GM19452 (cell line): ENCODE results near the gene LARGE1.

ENCODE experiments used
- ATAC-seq: cut with Tn5 transposase; IDR thresholded peaks from one replicate; pipeline ENCODE4 v1.9.1; 2021; ENCODE audit not compliant: unreplicated experiment

The LARGE1 gene

DNA sequence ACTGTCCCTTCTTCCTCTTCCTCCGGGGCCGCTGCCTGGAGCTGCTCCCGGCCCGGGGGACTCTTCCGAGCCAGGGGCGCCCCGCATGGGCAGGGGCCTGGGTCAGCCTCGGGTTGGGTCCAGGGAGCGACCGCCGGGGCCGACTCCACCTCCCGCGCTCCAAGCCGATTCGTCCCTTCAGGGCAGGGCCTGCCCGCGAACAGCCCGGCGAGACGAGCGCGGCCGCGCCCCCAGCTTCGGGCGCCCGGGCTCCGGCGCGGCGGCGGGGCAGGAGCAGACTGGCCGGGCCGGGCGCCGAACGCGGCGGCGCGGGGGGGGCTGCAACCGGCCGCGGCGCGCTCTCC lies at the start of gene LARGE1:
TSS of gene LARGE1 (minus strand) at position 280 of the 344 bp plus-strand sequence.
- peak; percentile 1 for ATAC-seq

DNA sequence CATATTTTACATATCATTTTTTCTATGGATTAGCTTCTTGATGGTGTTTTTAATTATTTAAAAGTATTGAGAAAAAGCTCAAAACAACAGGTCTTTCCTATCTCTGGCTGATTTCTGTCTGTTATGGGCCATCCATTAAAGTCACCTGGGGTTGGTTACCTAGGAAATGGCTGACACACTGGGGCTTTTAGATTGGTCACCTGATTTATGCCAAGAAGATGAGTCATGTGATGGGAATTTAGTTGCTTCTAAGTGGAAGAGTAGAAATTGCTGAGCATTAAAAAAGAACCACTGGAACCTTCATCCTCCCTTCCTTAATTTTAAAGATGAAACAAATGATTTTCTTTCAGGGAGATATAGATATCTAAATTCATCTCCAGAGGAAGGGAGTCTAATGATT lies 48.8 kb upstream of the LARGE1 start:
- no peak for ATAC-seq

DNA sequence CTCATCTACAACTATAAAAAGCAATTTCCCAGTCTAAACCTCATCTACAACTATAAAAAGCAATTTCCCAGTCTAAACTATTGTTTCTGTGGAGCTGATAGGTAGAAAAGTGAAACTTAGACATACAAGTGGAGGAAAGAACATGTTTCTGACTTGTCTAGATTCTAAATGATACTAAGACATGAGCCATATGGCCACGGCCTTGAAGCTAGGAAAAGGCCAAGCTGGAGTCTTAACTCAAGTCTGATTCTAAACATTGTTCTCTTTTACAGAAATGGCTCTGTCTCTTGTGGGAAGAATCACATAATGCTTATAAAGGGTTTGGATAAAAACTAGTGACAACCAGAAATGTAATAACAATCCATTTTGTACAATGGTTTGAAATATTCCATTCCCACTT lies 43.8 kb upstream of the LARGE1 start:
- ATAC-seq, result no peak

DNA sequence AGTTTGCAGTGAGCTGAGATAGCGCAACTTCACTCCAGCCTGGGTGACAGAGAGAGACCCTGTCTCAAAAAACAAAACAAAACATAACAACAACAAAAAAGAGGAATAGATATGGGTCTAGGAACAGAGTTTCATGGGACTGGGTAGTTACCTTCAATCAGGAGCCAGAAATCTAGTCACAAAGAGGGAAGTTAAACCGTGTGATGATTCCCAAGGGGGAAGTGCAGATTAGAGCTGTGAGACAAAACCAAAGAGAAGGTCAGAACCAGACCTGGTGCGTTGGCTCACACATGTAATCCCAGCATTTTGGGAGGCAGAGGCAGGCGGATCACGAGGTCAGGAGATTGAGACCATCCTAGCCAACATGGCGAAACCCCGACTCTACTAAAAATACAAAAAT lies 42.1 kb upstream of the LARGE1 start:
- ATAC-seq, result no peak

DNA sequence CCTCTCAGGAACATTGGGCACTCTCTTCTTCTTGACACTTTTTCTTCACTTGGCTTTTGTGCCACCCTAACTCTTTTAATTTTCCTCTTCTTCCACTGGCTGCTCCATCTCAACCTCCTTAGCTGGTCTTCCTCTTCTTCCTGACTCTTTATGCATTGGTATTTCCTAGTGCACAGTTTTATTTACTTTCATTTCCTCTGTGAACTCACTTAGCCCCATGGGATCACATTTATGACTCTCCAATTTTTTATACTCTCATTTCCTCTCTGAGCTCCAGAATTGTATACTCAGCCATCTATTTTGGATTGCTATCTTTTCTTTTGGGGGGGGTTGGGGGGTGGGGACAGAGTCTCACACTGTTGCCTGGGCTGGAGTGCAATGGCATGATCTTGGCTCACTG lies 38.5 kb upstream of the LARGE1 start:
- no peak for ATAC-seq

DNA sequence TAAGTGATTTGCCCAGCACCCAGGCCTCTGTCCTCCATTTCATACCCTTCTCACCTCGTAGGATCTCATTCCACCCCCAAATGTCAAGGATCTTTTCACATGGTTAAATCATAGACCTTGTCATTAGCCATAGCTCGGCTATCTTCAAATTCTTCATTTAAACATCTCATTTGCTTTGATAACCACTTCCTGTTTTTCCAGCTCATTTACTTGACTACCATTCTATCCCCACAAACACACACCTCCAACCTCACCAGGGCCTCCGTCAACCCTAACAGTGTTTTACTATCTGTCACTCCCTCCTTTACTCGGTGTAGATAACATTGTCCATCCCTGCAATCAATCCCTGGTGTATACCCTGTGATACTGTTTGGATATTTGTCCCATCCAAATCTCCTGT lies 36.8 kb upstream of the LARGE1 start:
- no peak for ATAC-seq

DNA sequence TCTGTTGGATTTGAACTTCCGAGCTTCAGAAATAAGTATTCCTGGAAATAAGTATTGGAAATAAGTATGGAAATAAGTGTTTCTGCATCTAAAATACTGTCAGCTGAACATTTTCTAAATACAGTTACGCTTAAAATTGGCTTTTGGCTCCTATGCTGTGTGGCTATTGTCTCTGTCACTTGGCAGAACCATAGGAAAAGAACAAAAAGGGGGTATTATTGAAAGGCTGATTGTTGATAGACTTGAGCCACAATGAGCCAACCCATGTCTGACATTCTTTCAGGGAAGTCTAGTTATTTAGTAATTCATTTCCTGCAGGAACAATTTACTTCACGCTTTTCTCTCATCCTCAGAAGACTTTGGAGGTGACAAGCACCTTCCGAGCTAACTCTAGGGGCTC lies 32.5 kb upstream of the LARGE1 start:
- no peak for ATAC-seq

DNA sequence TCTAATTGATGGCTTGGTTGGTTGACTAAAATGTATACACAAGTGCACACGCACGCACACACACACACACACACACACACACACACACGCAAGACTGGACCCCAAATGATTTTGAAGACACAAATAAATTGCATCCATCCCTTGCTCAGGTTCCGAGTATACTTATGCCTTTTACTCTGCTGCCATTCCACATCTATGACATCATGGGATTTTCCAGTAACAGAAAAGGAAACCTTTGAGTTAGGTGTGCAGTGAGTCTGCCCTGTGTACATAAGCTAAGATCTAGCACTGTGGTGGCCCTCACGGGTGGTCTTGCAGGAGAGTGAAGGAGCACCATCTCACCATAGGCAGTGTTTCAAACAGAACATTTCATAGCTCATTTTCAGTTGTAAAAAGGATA lies 20.5 kb upstream of the LARGE1 start:
- no peak for ATAC-seq

DNA sequence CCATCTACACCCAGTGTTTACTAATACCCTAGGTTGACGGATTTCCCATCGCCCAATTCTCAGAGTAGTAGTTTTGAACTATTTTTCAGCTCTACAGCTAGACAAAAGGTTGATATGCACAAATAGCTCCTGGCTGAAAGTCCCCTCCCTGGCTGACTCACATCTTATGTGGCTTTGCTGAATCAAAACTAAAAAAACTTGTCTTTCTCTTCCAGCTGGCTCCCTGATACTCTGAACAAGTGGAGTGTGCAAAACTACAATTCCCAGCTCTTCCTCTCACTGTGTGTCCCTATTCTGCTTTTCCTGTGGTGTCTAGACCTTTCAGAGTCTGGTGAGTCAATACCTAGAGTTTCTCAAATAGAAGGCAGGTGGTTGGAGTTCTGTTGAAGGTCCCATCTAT lies 12.7 kb upstream of the LARGE1 start:
- ATAC-seq, result no peak

DNA sequence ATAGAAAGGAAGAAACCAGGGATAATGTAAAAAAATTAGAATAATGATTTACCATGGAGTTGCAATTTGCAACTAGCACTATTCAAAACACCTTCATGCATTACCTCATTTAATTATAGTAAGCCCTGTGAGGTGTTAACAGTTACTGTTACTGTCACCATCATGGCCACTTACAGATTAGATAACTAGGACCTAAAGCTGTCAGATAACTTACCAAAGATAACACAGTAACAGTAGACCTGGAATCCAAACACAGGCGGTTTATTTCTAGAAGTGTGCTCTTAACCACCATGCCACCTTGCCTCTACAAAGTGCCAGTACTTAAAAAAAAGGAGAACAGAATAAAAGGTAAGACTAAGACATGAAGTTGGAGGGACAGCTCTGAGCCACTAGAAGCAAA lies 11.1 kb upstream of the LARGE1 start:
- ATAC-seq, result no peak

DNA sequence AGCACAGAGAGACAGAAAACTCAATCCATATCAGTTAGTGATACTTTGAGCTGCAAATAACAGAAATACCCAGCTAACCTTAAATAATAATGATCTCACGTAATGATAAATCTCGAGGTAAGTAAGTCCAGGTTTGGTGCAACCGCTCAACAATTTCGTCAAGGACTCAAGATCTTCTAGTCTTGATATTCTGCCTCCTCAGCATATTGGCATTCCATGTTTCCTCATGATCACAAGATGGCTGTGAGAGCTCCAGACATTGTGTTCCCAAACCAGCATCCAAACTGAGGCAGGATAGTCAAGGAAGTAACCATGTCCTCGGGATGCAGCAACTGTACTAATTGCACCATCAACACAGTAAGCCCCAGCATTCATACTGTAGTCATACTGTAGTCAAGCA lies 7.5 kb upstream of the LARGE1 start:
- no peak for ATAC-seq

DNA sequence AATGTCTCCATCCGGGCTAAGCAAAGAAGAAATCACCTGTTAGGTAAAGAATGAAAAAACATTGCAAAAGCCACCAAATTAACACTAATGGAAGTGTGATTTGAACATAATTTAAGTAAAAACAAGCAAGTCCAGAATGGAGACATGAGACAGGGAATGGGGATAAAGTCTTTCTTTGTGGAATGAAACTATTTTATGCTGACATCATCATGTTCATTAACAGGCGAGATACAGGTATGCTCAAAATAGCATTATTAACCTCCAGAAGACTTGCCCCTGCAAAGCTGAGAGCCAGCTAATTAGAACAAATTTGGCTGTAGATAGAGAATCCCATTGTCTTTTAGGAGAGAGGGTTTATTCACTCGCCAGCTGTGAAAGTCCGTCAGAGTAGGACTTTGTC lies 4.9 kb upstream of the LARGE1 start:
- ATAC-seq, result no peak

DNA sequence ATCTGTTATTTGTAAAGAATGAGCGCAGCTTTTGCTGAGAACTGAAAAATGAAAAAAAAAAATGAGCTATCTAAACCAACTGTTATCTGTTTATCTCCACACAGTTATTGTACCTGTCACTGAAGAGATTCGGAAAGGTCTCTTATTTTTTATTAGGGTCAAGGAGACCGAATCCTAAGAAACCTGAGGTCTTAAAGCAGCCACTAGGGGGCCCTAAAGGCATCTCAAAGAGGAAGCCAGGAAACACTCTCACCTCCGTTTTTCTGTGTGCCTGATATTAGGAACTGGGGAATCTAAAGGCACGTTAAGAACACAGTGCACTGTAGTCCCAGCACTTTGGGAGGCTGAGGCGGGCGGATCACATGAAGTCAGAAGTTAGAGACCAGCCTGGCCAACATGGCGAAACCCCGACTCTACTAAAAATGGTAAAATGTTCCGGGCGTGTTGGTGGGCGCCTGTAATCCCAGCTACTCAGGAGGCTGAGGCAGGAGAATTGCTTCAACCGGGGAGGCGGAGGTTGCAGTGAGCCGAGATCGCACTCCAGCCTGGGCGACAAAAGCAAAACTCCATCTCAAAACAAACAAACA lies 3.5 kb upstream of the LARGE1 start:
- no peak for ATAC-seq

DNA sequence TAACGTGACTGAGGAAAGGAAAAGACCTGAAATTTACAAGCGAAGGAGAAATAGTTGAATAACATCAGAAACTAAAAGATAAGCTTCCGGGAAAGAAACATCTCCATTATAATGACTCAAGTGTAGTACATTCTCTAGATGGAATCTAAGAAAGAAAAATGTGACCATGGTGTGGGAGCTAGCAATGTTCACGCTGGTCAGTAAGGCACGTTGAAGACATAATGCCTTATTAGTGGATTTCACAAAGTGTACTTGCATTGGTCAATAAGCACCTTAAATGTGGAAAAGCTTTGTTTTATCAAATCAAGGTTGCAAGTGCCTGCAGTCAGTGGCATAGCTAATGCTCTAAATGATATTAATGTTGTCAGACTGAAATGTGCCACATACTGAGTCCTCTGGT lies 2.8 kb upstream of the LARGE1 start:
- ATAC-seq, result no peak

DNA sequence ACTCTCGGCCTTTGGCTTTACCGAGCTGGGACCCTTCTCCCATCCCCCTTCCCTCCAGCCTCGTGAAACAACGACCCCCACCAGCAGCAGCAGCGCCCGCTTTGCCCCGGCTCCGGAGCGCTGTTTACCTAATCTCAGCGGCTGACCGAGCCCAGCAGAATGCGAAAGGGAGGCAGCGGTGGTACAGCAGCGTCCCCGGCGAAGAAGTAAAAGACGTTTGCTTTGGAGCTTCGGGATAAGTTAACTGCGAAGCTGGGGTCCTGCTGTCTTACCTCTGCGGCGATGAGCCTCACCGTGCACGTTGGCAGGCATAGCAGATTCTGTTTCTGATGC lies 2.0 kb upstream of the LARGE1 start:
- ATAC-seq, result no peak

DNA sequence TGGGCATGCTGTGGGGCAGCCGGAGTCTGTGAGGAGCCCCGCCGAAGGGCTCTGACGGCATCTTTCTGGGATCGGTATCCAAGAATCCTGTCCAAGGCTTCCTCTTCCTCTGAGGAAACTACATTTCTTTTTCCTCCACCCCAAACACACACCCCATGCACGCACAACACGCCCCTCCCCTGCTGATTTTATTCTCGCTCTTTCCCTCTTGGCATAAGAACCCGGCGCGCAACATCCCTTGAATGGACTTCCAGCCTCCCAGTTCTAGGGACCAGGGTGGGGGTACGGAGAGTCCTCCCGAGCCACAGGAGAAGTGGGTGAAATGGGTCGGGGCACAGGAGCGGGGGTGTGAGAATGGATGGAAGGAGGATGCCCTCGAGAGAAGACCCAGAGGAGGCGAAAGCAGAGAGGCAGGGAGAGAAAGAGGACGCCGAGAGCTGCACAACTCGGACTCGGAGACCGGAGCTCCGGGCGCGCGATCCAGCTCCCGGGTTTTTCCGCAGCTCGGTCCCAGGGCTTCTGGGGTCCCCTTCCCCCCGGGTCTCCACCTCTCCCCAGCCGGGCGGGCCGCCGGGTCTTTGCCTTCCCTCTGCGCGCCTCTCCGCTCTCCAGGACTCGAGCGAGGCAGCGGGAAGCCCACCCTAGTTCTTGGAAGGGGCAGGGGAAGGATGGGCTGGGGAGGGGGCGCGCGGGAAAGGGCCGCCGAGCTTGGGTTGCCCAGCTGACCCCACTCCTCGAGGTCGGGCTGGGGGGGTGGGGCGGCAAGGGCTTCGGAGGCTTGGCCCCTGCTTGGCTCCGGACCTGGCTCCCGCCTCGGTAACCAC lies 1.5 kb upstream of the LARGE1 start:
- no peak for ATAC-seq

DNA sequence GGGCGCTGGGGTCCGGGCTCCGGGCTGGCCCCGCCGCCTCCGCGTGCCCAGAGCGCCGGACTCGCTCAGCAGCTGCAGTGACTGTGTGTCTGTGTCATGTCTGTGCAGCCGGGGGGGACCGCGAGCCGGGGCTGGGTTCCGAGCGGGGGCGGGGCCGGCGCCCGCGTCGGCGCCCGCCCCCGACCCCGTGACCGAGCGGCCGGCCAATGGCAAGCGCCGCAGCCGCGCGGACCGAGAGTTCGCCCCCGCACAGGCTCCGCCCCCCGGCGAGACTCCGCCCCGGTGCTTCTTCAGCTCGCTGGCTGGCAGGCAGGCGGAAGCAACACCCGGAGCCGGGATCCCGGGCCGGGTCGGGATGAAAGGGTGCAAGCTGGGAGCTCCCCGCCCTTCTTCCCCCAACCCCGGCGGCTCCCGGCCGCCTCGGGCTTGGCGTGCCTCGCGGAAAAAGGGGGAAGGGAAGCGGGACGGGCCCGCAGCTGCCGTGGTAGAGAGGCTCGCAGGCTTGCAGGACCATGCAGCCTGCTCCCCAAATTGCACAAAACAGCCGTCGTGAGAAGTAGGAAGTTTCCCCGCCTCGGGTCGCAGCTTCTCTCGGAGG lies 750 bp upstream of the LARGE1 start:
- ATAC-seq, result peak; percentile 67

DNA sequence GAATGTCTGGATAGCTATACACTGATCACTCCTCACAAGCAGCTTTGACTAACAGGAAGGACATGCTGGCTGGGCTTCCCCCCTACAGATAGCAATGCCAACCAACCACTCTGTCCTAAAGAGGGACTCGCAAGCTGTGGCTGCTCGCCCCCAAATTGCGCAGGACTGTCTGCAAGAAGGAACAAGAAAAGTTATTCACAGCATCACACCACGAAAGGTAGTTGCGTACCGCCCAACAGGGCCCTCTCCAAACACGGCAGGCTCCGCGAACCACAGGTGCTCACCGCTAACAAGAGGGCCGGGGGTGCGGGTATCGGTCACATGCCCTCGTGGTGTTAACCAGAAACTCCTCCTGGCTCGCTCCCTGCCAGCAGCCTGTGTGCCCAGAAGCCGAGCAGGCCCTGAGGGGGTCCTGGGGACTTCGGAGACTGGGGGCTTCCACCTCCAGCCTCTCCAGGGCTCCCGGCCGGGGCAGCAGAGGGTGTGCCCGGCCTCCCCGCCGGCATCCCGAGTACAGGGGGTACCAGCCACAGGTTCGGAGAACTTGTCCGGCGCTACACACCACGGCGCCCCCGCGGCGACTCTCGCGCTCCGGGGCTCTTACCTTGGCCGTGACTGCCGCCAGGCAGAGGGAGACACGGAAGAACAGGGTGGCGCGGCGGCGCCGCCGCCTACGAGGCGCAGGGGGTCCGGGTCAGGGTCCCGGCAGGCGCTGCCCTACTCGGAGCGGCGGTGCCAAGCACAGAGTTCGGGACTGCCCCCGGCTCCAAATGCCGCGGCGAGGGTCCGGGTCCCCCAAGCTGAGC lies 682 bp downstream of the LARGE1 start:
- ATAC-seq, result peak; percentile 19

DNA sequence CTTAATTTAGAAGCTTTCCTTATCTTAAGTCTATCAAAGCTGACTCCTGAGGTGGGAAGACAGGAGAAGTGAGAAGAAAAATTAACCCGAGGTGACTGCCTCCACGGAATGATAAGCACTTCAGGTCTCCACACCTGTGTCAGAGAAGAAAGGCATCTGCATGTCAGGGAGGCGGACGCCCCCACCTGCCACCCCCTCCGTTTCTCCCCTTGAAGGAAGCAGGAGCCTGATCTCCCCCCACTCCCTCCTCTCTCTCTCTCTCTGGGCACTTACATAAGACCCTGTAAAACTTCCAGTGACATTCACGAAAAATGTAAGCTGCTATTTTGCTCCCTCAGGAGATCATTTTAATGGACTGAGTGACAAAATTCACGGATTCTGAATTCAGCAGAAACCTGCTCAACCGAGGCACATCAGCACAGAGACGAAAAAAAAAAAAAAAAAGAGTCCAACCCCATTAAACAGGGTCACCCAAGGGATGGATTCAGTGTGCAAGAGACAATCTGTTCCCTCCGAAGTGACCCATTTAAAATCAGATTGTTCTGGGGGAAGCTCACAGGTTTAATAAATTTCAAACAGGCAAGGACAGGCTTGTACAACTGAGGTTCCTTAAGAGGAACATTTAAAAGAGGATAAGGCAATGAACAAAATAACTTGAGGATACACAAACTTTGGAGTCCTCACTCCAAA lies 1.5 kb downstream of the LARGE1 start:
- no peak for ATAC-seq

DNA sequence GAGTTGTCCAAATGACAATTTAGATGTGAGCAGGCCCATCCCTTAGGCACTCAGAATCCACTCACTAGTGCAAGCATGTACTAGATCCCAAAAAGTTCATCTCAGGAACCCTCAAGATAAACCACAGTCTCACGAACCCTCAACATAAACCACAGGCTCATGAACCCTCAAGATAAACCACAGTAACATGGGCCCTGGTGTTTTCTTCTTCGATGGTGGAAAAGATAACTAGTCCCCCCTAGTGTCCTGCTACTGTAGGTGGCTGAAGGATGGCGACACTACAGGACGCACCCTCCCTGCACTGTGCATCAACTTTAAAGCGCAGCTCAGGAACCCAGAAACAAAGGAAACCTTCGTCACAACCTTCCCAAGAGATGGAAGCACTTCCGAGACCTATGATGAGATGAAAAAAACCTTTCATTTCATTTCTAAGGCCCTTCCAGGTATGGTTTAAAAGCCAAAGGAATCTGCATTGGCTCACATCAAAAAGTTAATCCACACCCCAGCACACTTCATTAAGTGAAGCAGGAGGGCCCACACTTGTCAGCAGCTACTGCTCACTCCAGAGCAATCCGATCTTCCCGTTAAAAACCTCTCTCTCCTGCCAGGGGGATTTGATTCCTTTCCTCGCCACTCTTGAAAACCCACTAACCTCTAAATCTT lies 2.4 kb downstream of the LARGE1 start:
- no peak for ATAC-seq

DNA sequence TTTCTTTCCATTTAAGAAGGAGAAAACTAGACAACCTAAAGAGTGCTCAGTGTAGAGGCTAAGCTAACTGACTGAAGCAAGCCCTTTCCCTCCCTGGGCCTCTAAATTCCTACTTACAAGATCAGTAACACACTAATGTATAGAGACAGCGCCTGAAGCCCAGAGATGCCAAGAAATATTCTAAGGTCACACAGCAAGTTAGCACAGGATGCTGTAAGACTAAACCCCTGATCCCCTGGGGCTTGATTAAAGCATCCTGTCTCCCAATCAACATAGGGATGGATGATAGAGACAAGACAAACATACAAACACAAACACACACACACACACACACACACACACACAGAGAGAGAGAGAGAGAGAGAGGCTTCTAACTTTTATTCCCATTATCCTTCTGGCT lies 5.6 kb downstream of the LARGE1 start:
- no peak for ATAC-seq
